SJCRH30 (cell line): ENCODE data around the gene MRTFB. TPM values are rescaled to one million over a fixed set of nuclear protein-coding genes. Genes with fewer than 3 reads are reported as not detected.

Experiments
- DNase-seq, 2 experiments: peaks; one replicate each; pipeline ENCODE4 v3.0.0-alpha.2; 2015 to 2020
- H3K27ac ChIP-seq: fragments of 250-450 bp; sonication (Bioruptor Pico); 2 replicates; pipeline ENCODE4 v1.5.1; 2020; ENCODE audit warnings: mild to moderate bottlenecking, moderate library complexity
- H3K27me3 ChIP-seq: fragments of 250-450 bp; sonication (Bioruptor Pico); 2 replicates; pipeline ENCODE4 v1.5.1; 2020; ENCODE audit warnings: mild to moderate bottlenecking, moderate library complexity
- H3K36me3 ChIP-seq: fragments of 250-450 bp; sonication (Bioruptor Pico); 2 replicates; pipeline ENCODE4 v1.5.1; 2020; ENCODE audit warnings: mild to moderate bottlenecking, moderate library complexity
- H3K4me1 ChIP-seq: fragments of 250-450 bp; sonication (Bioruptor Pico); 2 replicates; pipeline ENCODE4 v1.5.1; 2020; ENCODE audit warnings: mild to moderate bottlenecking, moderate library complexity
- H3K4me3 ChIP-seq: fragments of 250-450 bp; sonication (Bioruptor Pico); 2 replicates; pipeline ENCODE4 v1.5.1; 2020; ENCODE audit warnings: mild to moderate bottlenecking, moderate library complexity
- H3K9me3 ChIP-seq: fragments of 250-450 bp; sonication (Bioruptor Pico); replicated peaks from 2 replicates; pipeline ENCODE4 v1.5.1; 2020; ENCODE audit warnings: mild to moderate bottlenecking, moderate library complexity
- total RNA-seq: library from RNA; depleted of rRNA; stranded (reverse); fragments of >200 nt; shearing (Covaris generic); gene quantifications from 2 replicates; pipeline ENCODE4 v1.2.3, GENCODE V29; 2014

MRTFB gene
- total RNA-seq, 1 experiment from 2014 or later: 16.1 TPM

DNA sequence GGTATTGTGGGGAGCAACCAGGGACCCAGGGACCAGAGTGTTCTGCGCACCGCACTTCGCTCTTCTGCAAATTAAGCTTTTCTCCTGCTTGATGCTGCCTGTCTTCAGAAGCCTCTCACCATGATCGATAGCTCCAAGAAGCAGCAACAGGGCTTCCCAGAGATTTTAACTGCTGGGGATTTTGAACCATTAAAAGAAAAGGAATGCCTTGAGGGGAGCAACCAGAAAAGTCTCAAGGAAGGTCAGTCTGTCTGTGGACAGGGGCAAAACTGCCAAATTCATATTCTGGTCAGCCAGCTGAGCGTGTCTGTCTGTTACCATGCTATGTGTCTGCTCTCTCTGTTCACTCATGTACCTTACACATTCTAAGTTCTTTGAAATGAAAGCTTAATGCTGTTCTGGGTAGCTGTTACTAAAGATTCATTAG, 115.7 kb downstream of the MRTFB start:
- no peaks in the 10 kb centered on the region for H3K36me3 ChIP-seq
- H3K4me3 ChIP-seq: peak overlapping the region; percentile 33; the same call in 1 of the 2 replicates
- DNase-seq: no peak
- no peaks in the 10 kb centered on the region for H3K27me3 ChIP-seq
- no peak overlapping the region for H3K27ac ChIP-seq
- 0 out of 2 replicates have a peak, but pooled peaks cover 5% of the 10 kb centered on the region for H3K4me1 ChIP-seq
- no peaks in the 10 kb centered on the region for H3K9me3 ChIP-seq

DNA sequence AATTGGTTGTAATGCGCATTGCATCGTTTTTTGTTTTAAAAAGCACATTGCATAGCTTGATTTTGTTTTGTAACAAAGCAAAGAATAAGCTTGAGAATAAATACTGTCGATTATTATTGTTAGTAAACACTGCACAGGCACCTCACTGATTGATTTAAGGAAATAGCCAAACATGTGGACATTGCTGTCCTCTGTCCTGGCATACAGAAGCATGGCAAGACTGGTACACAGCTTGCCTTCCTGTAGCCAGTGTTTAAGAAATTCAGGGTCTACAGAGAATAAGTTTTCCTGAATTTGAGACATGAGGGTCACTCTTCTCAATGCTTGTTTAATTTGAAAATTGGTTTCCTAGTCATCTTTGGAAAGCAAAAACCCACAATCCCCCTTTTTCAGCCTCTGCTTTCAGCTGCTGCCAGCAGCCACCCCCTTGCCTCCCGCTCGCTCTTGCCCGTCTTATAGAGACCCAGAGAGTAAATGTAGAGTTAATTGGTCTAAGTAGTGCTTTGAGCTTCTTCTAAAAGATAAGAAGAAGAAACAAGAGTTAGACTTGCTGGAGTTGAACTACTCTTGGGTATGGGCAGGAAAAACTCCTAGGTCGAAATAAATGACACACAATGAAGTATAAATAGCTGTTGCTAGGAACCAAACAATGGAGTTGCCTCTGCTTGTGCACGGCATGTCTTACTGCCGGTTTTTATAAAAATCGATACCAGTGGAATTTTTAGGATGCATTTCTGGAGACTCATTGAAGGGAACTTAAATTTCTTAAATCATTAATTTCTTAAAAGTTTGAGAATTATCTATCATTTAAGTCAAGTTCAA, 116.6 kb downstream of the MRTFB start:
- no peaks in the 10 kb centered on the region for H3K9me3 ChIP-seq
- H3K36me3 ChIP-seq: no peaks in the 10 kb centered on the region
- H3K27ac ChIP-seq: no peak overlapping the region
- H3K4me3 ChIP-seq: no peak overlapping the region
- H3K27me3 ChIP-seq: no peaks in the 10 kb centered on the region
- H3K4me1 ChIP-seq: 0 out of 2 replicates have a peak, but pooled peaks cover 5% of the 10 kb centered on the region
- no peak for DNase-seq

DNA sequence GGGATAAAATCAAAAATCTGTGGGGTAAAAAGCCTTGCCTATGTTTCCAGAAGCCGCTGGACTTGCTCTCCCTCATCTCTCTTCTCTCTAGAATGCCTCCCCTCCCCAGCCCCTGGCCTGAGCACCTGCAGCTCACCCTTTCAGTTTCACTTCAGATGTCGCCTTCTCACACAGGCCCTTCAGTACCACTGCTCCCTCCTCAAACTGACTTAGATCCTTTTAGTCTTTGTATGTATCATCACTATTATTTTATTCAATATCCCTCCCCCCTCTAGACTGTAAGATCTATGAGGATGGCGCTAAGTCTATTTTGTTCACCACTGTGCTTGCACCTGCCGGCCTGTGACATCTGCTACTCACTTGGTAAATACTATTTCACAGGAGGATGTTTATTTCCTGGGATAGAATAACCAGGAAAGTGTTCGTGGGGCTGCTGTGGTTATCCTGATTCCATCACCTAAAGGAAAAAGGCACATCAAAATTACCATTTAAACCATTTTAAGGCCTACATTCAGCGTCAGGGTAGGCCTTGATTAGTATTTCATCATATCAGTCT, 122.3 kb downstream of the MRTFB start:
- no peaks in the 10 kb centered on the region for H3K27me3 ChIP-seq

DNA sequence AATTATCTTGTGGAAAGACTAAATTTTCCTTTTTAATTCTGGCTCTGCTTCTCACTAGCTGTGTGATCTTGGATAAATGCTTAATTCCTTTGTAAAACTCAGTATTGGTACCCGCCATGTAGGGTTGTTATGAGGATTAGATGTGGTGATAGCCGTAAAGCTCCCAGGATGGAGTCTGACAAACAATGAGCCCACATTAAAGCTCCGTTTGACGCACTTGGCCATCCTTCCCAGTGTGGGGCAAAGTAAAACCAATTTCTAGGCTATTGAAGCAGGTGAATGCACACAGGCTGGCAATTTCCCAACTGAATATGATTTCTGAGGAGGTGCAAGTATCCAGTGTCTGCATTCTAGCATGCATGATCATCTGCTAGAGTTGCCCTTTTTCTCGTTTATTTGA, 123.6 kb downstream of the MRTFB start:
- no peaks in the 10 kb centered on the region for H3K4me1 ChIP-seq
- peak in 1 of 2 experiments; percentile 14 for DNase-seq

More for the DNA sequence above, 122.3 kb downstream of the MRTFB start:
- H3K36me3 ChIP-seq: no peaks in the 10 kb centered on the region
- no peak overlapping the region for H3K27ac ChIP-seq
- H3K9me3 ChIP-seq: peaks cover 5% of the 10 kb centered on the region; the same call in 1 of the 2 replicates
- no peaks in the 10 kb centered on the region for H3K4me1 ChIP-seq
- no peak overlapping the region for H3K4me3 ChIP-seq
- no peak for DNase-seq

DNA sequence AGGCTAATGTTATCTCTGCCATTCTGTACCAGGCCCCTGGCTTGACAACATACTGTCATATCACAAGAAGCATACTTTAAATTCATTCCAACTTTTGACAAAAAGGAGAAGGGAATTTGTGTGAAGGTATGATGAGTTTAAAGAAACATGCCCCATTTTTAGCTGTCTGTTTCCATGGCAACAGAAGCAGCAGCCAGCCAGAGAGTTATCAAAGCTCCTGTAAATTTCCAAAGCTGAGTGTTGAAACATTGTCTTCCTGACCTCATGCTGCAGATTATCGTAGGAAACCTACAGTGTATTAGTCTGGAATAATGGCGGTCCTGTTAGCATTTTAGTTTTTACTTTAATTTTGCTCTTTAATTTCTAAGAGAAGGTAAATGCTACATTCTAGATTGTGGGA, 124.9 kb downstream of the MRTFB start:
- no peak overlapping the region for H3K27ac ChIP-seq

More for the DNA sequence above, 123.6 kb downstream of the MRTFB start:
- H3K9me3 ChIP-seq: peaks cover 6% of the 10 kb centered on the region; the same call in 1 of the 2 replicates
- H3K27ac ChIP-seq: no peak overlapping the region
- H3K36me3 ChIP-seq: no peaks in the 10 kb centered on the region
- H3K4me3 ChIP-seq: no peak overlapping the region
- H3K27me3 ChIP-seq: no peaks in the 10 kb centered on the region

DNA sequence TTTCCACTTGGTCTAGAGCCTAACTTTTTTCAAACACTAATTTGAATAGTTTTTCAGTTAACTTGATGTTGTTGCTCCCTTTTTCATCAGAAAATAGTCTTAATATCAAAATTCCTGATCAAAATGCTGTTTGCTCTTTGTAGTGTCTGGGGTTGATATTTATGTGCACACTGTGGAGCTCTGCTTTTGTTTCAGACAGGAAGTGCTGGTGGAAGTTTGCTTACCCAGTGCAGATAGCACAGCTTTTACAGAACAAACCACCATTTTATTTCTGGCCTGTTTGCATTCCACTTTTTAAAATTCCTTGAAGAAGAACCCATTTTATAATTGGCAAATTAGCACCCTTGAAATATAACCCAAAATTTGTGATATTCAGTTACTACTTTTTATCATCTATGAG, 125.4 kb downstream of the MRTFB start:
- Histone ChIP-seq H3K27me3 (no peaks in the 10 kb centered on the region), H3K36me3 (no peaks in the 10 kb centered on the region), H3K4me3 (no peak overlapping the region), H3K4me1 (no peaks in the 10 kb centered on the region), H3K27ac (no peak overlapping the region), H3K9me3 (peaks cover 6% of the 10 kb centered on the region; the same call in 1 of the 2 replicates)
- no peak for DNase-seq

More for the DNA sequence above, 124.9 kb downstream of the MRTFB start:
- DNase-seq: no peak
- no peaks in the 10 kb centered on the region for H3K4me1 ChIP-seq
- no peaks in the 10 kb centered on the region for H3K36me3 ChIP-seq
- no peaks in the 10 kb centered on the region for H3K27me3 ChIP-seq
- peaks cover 6% of the 10 kb centered on the region; the same call in 1 of the 2 replicates for H3K9me3 ChIP-seq
- H3K4me3 ChIP-seq: no peak overlapping the region

DNA sequence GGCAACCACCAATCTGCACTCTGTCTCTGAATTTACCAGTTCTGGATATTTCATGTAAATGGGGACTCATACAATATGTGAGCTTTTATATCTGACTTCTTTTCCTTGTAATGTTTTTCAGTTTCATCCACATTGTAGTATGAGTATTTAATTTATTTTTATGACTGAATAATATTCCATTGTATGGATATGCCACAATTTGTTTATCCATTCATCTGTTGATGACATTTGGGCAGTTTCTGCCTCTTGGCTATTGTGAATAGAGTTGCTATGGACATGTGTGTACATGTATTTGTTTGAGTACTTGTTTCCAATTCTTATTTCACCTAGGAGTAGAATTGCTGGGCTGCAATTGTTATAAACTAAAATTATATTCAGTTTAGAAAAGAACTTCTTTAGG, 126.9 kb downstream of the MRTFB start:
- H3K9me3 ChIP-seq: peaks cover 6% of the 10 kb centered on the region; the same call in 1 of the 2 replicates
- H3K4me3 ChIP-seq: no peak overlapping the region
- no peak overlapping the region for H3K27ac ChIP-seq
- no peaks in the 10 kb centered on the region for H3K4me1 ChIP-seq
- no peaks in the 10 kb centered on the region for H3K36me3 ChIP-seq
- no peak for DNase-seq
- no peaks in the 10 kb centered on the region for H3K27me3 ChIP-seq

DNA sequence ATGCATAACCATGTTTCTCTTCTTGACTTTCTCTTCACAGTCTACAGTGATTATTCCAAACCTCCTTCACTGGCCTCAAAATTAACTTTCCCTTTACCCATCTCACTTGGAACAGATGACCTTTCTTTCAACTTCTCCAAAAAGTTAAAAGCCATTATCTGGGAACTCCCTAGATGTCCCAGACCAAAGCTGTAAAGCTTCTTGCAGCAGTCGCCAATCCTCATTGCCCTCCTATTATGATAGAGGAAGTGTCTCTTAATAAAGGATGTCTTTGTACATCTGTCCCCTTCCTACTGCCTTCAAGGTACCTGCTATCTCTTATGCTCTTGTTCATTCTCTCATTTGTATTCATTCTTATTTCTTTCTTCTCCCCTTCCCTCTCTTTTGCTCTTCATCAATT, 127.5 kb downstream of the MRTFB start:
- H3K4me1 ChIP-seq: no peaks in the 10 kb centered on the region
- peaks cover 6% of the 10 kb centered on the region; the same call in 1 of the 2 replicates for H3K9me3 ChIP-seq
- no peak overlapping the region for H3K4me3 ChIP-seq
- no peak for DNase-seq
- no peaks in the 10 kb centered on the region for H3K27me3 ChIP-seq
- no peak overlapping the region for H3K27ac ChIP-seq
- no peaks in the 10 kb centered on the region for H3K36me3 ChIP-seq

DNA sequence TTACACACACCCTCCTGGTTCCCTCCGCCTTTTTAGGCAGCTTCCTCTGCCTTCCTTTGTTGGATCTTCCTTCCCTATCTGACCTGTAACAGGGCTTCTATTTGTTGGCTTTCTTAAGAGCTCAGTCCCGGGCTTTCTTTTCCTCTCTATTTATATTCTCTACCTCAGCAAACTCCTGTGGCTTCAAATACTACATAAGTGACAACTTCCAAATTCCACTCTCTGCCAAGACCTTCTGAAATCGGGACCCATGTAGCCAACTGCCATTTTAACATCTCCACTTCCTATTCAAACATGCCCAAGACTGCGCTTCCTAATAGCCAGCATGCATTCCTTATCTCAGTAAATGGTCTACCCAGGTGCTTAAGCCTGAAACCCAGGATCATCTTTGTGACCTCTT, 128.1 kb downstream of the MRTFB start:
- no peak for DNase-seq
- Histone ChIP-seq H3K4me1 (no peaks in the 10 kb centered on the region), H3K36me3 (no peaks in the 10 kb centered on the region), H3K27me3 (no peaks in the 10 kb centered on the region), H3K27ac (no peak overlapping the region), H3K9me3 (peaks cover 6% of the 10 kb centered on the region; the same call in 1 of the 2 replicates), H3K4me3 (no peak overlapping the region)

DNA sequence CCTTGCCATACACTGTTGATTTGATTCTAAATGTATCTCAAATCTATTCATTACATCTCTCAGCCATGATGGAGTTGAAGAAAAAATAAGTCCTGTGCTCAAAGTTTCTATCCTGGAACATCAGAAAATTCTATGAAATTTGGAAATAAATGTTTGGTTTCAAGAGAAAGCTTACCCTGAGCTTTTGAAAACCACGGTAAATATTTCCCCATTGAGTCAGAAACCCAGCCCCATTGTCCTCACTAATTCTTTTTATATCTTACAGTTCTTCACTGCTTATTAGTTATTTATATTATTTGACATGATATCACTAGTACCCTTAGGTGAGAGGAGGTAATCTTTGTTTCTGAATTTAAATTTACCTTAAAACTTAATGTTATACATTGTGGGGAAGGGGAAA, 128.5 kb downstream of the MRTFB start:
- no peak overlapping the region for H3K4me3 ChIP-seq
- H3K27me3 ChIP-seq: no peaks in the 10 kb centered on the region
- no peak for DNase-seq
- no peaks in the 10 kb centered on the region for H3K4me1 ChIP-seq
- no peaks in the 10 kb centered on the region for H3K36me3 ChIP-seq
- H3K27ac ChIP-seq: no peak overlapping the region
- peaks cover 6% of the 10 kb centered on the region; the same call in 1 of the 2 replicates for H3K9me3 ChIP-seq

DNA sequence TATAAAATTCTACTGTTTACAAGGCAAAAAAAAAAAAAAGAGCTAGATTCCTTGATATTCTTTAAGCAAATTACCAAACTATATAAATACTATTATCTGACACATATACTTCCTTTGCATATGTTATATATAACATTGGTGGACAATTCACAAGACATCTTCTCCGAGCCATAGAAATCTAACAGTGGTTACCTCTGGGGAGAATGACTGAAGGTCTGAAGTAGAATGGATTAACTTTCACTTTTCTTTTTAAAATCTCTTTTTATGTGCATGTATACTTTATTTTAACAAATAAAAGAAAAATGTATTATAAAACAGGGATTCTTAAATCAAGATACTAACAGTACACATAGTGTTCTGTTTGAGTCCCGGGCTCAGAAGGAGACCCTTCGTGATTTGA, 131.0 kb downstream of the MRTFB start:
- H3K27ac ChIP-seq: no peak overlapping the region
- H3K36me3 ChIP-seq: no peaks in the 10 kb centered on the region
- no peaks in the 10 kb centered on the region for H3K4me1 ChIP-seq
- peaks cover 6% of the 10 kb centered on the region; the same call in 1 of the 2 replicates for H3K9me3 ChIP-seq
- no peak for DNase-seq
- H3K4me3 ChIP-seq: no peak overlapping the region
- no peaks in the 10 kb centered on the region for H3K27me3 ChIP-seq

DNA sequence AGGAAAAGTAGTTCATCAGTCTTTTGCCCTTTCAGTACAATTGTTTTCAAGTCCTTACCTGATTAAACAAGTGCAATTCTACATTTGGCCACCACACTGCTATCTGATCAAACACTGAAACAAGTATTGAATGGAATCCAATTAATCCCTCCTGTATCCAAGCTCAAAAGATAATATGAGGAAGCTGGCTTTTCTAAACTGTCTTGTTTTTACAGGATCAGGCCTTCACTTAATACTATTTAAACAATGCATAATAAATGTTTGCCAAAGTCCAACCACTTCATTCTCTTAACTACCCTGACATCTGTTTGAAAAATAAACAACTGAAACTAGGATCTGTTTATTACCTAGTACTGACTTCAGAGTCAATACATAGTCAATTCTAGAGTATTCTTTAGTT, 131.6 kb downstream of the MRTFB start:
- Histone ChIP-seq H3K36me3 (no peaks in the 10 kb centered on the region), H3K4me1 (no peaks in the 10 kb centered on the region), H3K27me3 (no peaks in the 10 kb centered on the region), H3K9me3 (peaks cover 6% of the 10 kb centered on the region; the same call in 1 of the 2 replicates), H3K4me3 (no peak overlapping the region), H3K27ac (no peak overlapping the region)
- peak in 1 of 2 experiments; percentile 3 for DNase-seq

DNA sequence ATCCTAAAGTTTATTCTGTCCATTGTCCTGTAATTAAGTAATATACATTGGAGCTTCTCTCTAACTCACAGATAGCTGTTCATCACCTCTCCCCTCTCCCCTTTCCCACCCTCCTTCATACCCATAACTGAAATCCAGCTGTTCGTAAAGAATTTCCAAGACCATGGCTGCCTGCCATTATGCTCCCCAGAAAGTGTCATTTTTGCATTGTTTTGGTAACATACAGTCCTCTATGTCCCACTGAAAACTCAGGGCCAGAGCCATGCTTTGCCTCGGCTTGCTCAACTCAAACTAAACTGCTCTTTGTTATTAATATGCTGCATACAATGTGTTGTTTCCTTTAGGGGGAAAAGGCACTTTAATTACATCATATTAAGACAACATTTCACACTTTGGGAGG, 132.0 kb downstream of the MRTFB start:
- Histone ChIP-seq H3K4me3 (no peak overlapping the region), H3K27ac (no peak overlapping the region), H3K4me1 (no peaks in the 10 kb centered on the region), H3K27me3 (no peaks in the 10 kb centered on the region), H3K9me3 (peaks cover 3% of the 10 kb centered on the region; the same call in 1 of the 2 replicates), H3K36me3 (no peaks in the 10 kb centered on the region)
- no peak for DNase-seq

DNA sequence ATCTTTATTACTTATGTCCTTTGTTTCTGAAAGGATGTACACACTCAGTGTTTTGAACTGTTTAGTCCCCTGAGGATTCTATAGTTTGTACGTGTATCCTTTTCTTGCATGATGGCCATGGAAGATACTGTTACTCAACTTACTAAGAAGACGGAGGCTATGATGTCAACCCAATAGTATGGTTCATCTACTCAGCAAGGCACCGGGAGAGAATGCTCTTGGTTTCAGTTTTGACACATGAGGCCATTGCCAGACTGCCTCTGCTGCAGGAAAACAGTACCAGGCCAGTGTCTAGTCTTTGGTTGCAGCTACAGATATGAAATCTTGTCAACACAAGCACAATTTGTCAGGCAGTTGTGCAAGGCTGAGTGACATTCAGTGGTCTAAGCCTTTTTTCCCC, 134.5 kb downstream of the MRTFB start:
- H3K36me3 ChIP-seq: no peaks in the 10 kb centered on the region
- no peaks in the 10 kb centered on the region for H3K4me1 ChIP-seq
- DNase-seq: no peak
- no peak overlapping the region for H3K27ac ChIP-seq
- no peak overlapping the region for H3K4me3 ChIP-seq
- H3K27me3 ChIP-seq: no peaks in the 10 kb centered on the region
- no peaks in the 10 kb centered on the region for H3K9me3 ChIP-seq

DNA sequence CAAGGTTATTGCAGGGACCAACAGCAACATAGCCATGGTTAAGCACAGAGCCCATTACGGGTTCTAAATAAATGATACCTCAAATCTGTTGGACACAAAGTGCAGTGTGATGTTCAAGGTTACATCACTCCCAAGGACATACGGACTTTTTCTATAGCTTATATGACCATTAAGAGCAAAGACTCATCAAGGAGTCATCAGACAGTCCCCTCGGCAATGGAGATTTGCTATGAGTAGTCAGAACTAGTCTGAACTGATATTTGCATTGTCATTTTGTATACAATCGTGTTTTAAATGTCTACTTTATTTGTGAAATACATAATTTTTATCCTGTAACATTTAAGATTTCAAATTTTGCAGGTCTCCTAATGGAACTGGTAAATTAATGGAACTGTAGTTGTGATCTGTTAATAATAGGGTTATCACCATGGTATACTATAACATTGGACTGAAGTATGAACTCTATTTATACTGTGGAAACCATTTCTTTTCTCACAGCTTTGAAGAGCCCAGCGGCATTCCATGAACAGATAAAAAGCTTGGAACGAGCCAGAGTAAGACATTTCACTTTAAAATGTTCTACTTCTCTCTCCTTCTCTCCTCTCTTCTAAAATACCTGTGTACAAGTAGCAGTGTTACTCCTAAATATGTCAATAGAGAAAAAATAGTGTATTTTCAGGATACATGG, 140.9 kb downstream of the MRTFB start:
- Histone ChIP-seq H3K27ac (no peak overlapping the region), H3K9me3 (no peaks in the 10 kb centered on the region; the same call in 1 of the 2 replicates), H3K36me3 (no peaks in the 10 kb centered on the region), H3K4me3 (no peak overlapping the region), H3K27me3 (no peaks in the 10 kb centered on the region), H3K4me1 (no peaks in the 10 kb centered on the region)
- no peak for DNase-seq
